IPS DF 19.7 (cell line): ENCODE results near the gene SLC6A11.

Experiments
- DNase-seq: peaks from one replicate; pipeline ENCODE4 v3.0.0-alpha.2; 2013; ENCODE audit warnings: low read depth, low spot score

SLC6A11 gene

GRCh38 chr3:10839167-10839566 lies 23.1 kb downstream of the SLC6A11 start:
- no peak for DNase-seq

- no peak for DNase-seq
Observed at GRCh38 chr3:10841100-10841499, 25.1 kb downstream of the SLC6A11 start.

GRCh38 chr3:10843378-10843777 lies 27.4 kb downstream of the SLC6A11 start:
- no peak for DNase-seq

- no peak for DNase-seq
Observed at GRCh38 chr3:10845001-10845761, 29.2 kb downstream of the SLC6A11 start.

GRCh38 chr3:10845839-10846656 lies 30.0 kb downstream of the SLC6A11 start:
- no peak for DNase-seq

- no peak for DNase-seq
Observed at GRCh38 chr3:10846657-10846975, 30.6 kb downstream of the SLC6A11 start.

GRCh38 chr3:10848261-10848660 lies 32.2 kb downstream of the SLC6A11 start:
- DNase-seq, result no peak

- DNase-seq, result no peak
Observed at GRCh38 chr3:10852066-10852808, 36.2 kb downstream of the SLC6A11 start.

GRCh38 chr3:10855083-10855870 lies 39.2 kb downstream of the SLC6A11 start:
- no peak for DNase-seq

- no peak for DNase-seq
Observed at GRCh38 chr3:10855871-10856662, 40.0 kb downstream of the SLC6A11 start.

GRCh38 chr3:10857235-10857634 lies 41.2 kb downstream of the SLC6A11 start:
- DNase-seq, result no peak

GRCh38 chr3:10858091-10858490 lies 42.1 kb downstream of the SLC6A11 start:
- DNase-seq, result no peak

GRCh38 chr3:10867384-10867783 lies 51.4 kb downstream of the SLC6A11 start:
- no peak for DNase-seq

- no peak for DNase-seq
Observed at GRCh38 chr3:10869460-10869859, 53.4 kb downstream of the SLC6A11 start.

GRCh38 chr3:10870296-10870695 lies 54.3 kb downstream of the SLC6A11 start:
- DNase-seq, result no peak

GRCh38 chr3:10873415-10873814 lies 57.4 kb downstream of the SLC6A11 start:
- DNase-seq, result no peak

GRCh38 chr3:10875914-10876313 lies 59.9 kb downstream of the SLC6A11 start:
- DNase-seq, result no peak

- DNase-seq, result no peak
Observed at GRCh38 chr3:10876661-10877060, 60.6 kb downstream of the SLC6A11 start.

- DNase-seq, result no peak
Observed at GRCh38 chr3:10882851-10883250, 66.8 kb downstream of the SLC6A11 start.

GRCh38 chr3:10883478-10884234 lies 67.6 kb downstream of the SLC6A11 start:
- DNase-seq, result no peak
